ENCODE results near the gene POP4.

Gene POP4

GRCh38 chr19:29583196-29583999 is 22.7 kb upstream of the POP4 start (continued):
- TF ChIP-seq, protein P1, sequence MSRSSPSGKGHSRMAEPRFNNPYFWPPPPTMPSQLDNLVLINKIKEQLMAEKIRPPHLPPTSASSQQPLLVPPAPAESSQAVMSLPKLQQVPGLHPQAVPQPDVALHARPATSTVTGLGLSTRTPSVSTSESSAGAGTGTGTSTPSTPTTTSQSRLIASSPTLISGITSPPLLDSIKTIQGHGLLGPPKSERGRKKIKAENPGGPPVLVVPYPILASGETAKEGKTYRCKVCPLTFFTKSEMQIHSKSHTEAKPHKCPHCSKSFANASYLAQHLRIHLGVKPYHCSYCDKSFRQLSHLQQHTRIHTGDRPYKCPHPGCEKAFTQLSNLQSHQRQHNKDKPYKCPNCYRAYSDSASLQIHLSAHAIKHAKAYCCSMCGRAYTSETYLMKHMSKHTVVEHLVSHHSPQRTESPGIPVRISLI (tag by site-specific recombination; IDR thresholded peaks at IDR 0.05): 0 out of 2 replicates have a peak, but pooled peaks have one; percentile 34
- 0 out of 2 replicates have a peak, but pooled peaks have one; percentile 65 for TF ChIP-seq ZNF2 (tag by site-specific recombination; IDR thresholded peaks at IDR 0.05)
- TF ChIP-seq ZNF354C (tag by site-specific recombination; IDR thresholded peaks at IDR 0.05; ENCODE audit: borderline replicate concordance, low read depth): no peak
- TF ChIP-seq ZFP69B (tag by site-specific recombination; IDR thresholded peaks at IDR 0.05): peak; percentile 91
- peak; percentile 85 for TF ChIP-seq ZIC2 (tag by site-specific recombination; IDR thresholded peaks at IDR 0.05)
- TF ChIP-seq ZNF629 (tag by site-specific recombination; IDR thresholded peaks at IDR 0.05): peak; percentile 65
- no peak for TF ChIP-seq ZNF596 (tag by site-specific recombination; IDR thresholded peaks at IDR 0.05)
- no peak for TF ChIP-seq ZNF23 (tag by site-specific recombination; IDR thresholded peaks at IDR 0.05; ENCODE audit: borderline replicate concordance)
- TF ChIP-seq REPIN1 (tag by site-specific recombination; IDR thresholded peaks at IDR 0.05; ENCODE audit: low read depth): no peak
- no peak for TF ChIP-seq ZNF514 (tag by site-specific recombination; IDR thresholded peaks at IDR 0.05)
- peak; percentile 27; the same call in 1 of the 2 replicates for TF ChIP-seq ZBTB20 (tag by site-specific recombination; IDR thresholded peaks at IDR 0.05)
- peak; percentile 57; the same call in 1 of the 2 replicates for TF ChIP-seq ZNF324 (tag by site-specific recombination; IDR thresholded peaks at IDR 0.05)
- TF ChIP-seq ZEB2 (tag by site-specific recombination; IDR thresholded peaks at IDR 0.05): peak; percentile 77
- TF ChIP-seq PRDM1 (tag by site-specific recombination; IDR thresholded peaks at IDR 0.05): peak; percentile 73
- TF ChIP-seq, protein P2, sequence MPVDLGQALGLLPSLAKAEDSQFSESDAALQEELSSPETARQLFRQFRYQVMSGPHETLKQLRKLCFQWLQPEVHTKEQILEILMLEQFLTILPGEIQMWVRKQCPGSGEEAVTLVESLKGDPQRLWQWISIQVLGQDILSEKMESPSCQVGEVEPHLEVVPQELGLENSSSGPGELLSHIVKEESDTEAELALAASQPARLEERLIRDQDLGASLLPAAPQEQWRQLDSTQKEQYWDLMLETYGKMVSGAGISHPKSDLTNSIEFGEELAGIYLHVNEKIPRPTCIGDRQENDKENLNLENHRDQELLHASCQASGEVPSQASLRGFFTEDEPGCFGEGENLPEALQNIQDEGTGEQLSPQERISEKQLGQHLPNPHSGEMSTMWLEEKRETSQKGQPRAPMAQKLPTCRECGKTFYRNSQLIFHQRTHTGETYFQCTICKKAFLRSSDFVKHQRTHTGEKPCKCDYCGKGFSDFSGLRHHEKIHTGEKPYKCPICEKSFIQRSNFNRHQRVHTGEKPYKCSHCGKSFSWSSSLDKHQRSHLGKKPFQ (tag by site-specific recombination; IDR thresholded peaks at IDR 0.05): no peak
- TF ChIP-seq GLIS2 (tag by site-specific recombination; IDR thresholded peaks at IDR 0.05): peak; percentile 36; the same call in 1 of the 2 replicates
- no peak for TF ChIP-seq RBAK (tag by site-specific recombination; IDR thresholded peaks at IDR 0.05)
- TF ChIP-seq ZNF184 (tag by site-specific recombination; IDR thresholded peaks at IDR 0.05): peak; percentile 87
- peak; percentile 63 for TF ChIP-seq ZBTB17 (tag by site-specific recombination; IDR thresholded peaks at IDR 0.05)
- peak; percentile 75 for TF ChIP-seq SP7 (tag by site-specific recombination; IDR thresholded peaks at IDR 0.05)
- peak; percentile 68 for TF ChIP-seq ZBTB21 (tag by site-specific recombination; IDR thresholded peaks at IDR 0.05)
- TF ChIP-seq ZNF37A (tag by site-specific recombination; IDR thresholded peaks at IDR 0.05): 0 out of 2 replicates have a peak, but pooled peaks have one; percentile 40
- TF ChIP-seq EGR2 (tag by site-specific recombination; IDR thresholded peaks at IDR 0.05; ENCODE audit: low read depth): peak; percentile 74
- 0 out of 2 replicates have a peak, but pooled peaks have one; percentile 28 for TF ChIP-seq ZNF623 (tag by site-specific recombination; IDR thresholded peaks at IDR 0.05)
- TF ChIP-seq ZNF692 (tag by site-specific recombination; IDR thresholded peaks at IDR 0.05): peak; percentile 94
- TF ChIP-seq OSR2 (tag by site-specific recombination; IDR thresholded peaks at IDR 0.05): peak; percentile 14; the same call in 1 of the 2 replicates
- TF ChIP-seq, protein P3, sequence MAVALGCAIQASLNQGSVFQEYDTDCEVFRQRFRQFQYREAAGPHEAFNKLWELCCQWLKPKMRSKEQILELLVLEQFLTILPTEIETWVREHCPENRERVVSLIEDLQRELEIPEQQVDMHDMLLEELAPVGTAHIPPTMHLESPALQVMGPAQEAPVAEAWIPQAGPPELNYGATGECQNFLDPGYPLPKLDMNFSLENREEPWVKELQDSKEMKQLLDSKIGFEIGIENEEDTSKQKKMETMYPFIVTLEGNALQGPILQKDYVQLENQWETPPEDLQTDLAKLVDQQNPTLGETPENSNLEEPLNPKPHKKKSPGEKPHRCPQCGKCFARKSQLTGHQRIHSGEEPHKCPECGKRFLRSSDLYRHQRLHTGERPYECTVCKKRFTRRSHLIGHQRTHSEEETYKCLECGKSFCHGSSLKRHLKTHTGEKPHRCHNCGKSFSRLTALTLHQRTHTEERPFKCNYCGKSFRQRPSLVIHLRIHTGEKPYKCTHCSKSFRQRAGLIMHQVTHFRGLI (tag by site-specific recombination; IDR thresholded peaks at IDR 0.05): peak; percentile 48; the same call in 1 of the 2 replicates
- peak; percentile 90 for TF ChIP-seq ZNF660 (tag by site-specific recombination; IDR thresholded peaks at IDR 0.05)
- TF ChIP-seq ZNF366 (tag by site-specific recombination; conservative IDR thresholded peaks at IDR 0.05): peak; percentile 19
- TF ChIP-seq, protein P4, sequence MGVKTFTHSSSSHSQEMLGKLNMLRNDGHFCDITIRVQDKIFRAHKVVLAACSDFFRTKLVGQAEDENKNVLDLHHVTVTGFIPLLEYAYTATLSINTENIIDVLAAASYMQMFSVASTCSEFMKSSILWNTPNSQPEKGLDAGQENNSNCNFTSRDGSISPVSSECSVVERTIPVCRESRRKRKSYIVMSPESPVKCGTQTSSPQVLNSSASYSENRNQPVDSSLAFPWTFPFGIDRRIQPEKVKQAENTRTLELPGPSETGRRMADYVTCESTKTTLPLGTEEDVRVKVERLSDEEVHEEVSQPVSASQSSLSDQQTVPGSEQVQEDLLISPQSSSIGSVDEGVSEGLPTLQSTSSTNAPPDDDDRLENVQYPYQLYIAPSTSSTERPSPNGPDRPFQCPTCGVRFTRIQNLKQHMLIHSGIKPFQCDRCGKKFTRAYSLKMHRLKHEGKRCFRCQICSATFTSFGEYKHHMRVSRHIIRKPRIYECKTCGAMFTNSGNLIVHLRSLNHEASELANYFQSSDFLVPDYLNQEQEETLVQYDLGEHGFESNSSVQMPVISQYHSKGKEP (tag by site-specific recombination; IDR thresholded peaks at IDR 0.05): peak; percentile 94
- TF ChIP-seq ZBTB7A (tag by site-specific recombination; IDR thresholded peaks at IDR 0.05; ENCODE audit: low read depth): no peak
- TF ChIP-seq FEZF1 (tag by site-specific recombination; IDR thresholded peaks at IDR 0.05): peak; percentile 66; the same call in 1 of the 2 replicates
- TF ChIP-seq ZNF529 (tag by site-specific recombination; IDR thresholded peaks at IDR 0.05; ENCODE audit: insufficient replicate concordance): peak; percentile 13

Data from HEK293 (cell line).